Stimulated activated naive B cell treated with anti-CD40 and anti-IgM and Interleukin-4, amounts not matched to agents 10 μg/mL and 1 μg/mL and 100 μg/mL, for 72 hours (primary cell): ENCODE data around the gene TCF7L2.

ENCODE experiments used
- ATAC-seq, 2 donors: fragments of 150-1000 bp; cut with Tn5 transposase; replicated peaks; 2 replicates each; pipeline ENCODE4 v1.10.0; 2021; ENCODE audit warnings: moderate library complexity in 1 of 2
- DNase-seq: peaks from one replicate; pipeline ENCODE4 v3.0.0; 2021
- H3K27ac Mint-ChIP-seq: one replicate; pipeline ENCODE4 v1.8.0; 2022; ENCODE audit warnings: mild to moderate bottlenecking, mixed read lengths
- H3K27me3 Mint-ChIP-seq, 2 donors: one replicate each; pipeline ENCODE4 v1.8.0; 2022; ENCODE audit warnings: mixed read lengths in 2 of 2
- H3K36me3 Mint-ChIP-seq, 2 donors: one replicate each; pipeline ENCODE4 v1.8.0; 2022; ENCODE audit warnings: mixed read lengths in 2 of 2, mild to moderate bottlenecking in 1 of 2
- H3K4me1 Mint-ChIP-seq, 2 donors: one replicate each; pipeline ENCODE4 v1.8.0; 2022; ENCODE audit warnings: mixed read lengths in 2 of 2, mild to moderate bottlenecking in 1 of 2
- H3K4me3 Mint-ChIP-seq, 2 donors: one replicate each; pipeline ENCODE4 v1.8.0; 2022; ENCODE audit warnings: mild to moderate bottlenecking in 2 of 2, mixed read lengths in 2 of 2, moderate library complexity in 1 of 2
- H3K9me3 Mint-ChIP-seq, 2 donors: one replicate each; pipeline ENCODE4 v1.8.0; 2022; ENCODE audit warnings: mixed read lengths in 2 of 2, mild to moderate bottlenecking in 1 of 2

Gene TCF7L2

GRCh38 chr10:113086282-113086681 is 136.2 kb downstream of the TCF7L2 start:
- no peaks in the 10 kb centered on the region for H3K9me3 Mint-ChIP-seq
- H3K27me3 Mint-ChIP-seq = peaks cover 0 to 4% of the 10 kb centered on the region in 2 donors
- H3K4me1 Mint-ChIP-seq = no peaks in the 10 kb centered on the region
- no peak for DNase-seq
- H3K4me3 Mint-ChIP-seq = no peak overlapping the region
- H3K27ac Mint-ChIP-seq = no peak overlapping the region
- ATAC-seq = no peak
- no peaks in the 10 kb centered on the region for H3K36me3 Mint-ChIP-seq

DNA sequence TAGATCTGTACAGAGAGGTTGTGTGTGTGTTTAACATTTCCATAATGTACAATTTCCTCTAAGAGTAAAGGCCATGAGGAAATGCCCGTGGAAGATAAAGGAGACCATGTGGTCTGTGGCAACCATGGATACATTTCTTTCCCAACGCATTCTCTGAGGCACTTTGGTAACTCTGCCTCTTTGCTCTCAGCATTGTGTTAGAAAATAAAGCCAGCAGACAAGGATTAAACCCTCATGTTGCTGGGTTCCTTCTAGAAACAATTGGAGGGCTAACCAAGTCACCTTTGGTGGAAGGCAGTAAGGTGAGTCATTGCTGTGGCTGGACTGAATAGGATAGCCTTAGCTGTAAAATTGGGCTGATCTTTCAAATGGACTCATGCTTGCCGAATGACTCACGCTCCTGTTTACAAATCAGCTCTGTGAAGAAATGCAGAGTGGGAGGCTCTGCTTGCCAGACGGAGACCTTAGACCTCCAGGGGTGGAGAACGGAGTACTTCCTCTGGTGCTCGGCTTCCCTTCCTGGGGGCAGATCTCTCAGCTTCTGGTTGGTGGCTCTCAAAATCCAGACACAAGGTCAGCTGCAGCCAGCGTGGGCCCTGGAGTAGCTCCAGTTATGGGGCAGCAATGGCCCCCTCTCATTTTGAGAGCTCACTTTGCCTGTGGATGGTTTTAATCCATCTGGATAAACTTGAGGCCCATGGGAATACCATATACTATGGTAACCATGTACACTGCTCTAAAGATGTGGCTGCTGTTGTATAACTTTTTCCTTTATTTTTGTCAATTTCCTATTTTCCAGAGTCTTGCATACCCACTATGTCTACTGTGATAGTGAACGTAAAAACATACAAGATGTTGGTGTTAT is 137.3 kb downstream of the TCF7L2 start:
- H3K27ac Mint-ChIP-seq = no peak overlapping the region
- ATAC-seq = peak in 1 of 2 donors; percentile 27
- DNase-seq = no peak
- H3K9me3 Mint-ChIP-seq = no peaks in the 10 kb centered on the region
- H3K4me3 Mint-ChIP-seq = no peak overlapping the region
- no peaks in the 10 kb centered on the region for H3K36me3 Mint-ChIP-seq
- peaks cover 0 to 4% of the 10 kb centered on the region in 2 donors for H3K27me3 Mint-ChIP-seq
- H3K4me1 Mint-ChIP-seq = peaks cover 0 to 3% of the 10 kb centered on the region in 2 donors

- Mint-ChIP-seq H3K9me3 (peaks cover 2 to 4% of the 10 kb centered on the region in 2 donors), H3K27me3 (no peaks in the 10 kb centered on the region), H3K4me1 (peaks cover 3 to 4% of the 10 kb centered on the region in 2 donors), H3K36me3 (peaks cover 0 to 2% of the 10 kb centered on the region in 2 donors), H3K4me3 (no peak overlapping the region), H3K27ac (no peak overlapping the region)
- ATAC-seq (no peak), DNase-seq (no peak)
Observed at GRCh38 chr10:113088194-113088593, 138.1 kb downstream of the TCF7L2 start.

GRCh38 chr10:113089551-113089950 is 139.5 kb downstream of the TCF7L2 start:
- ATAC-seq = no peak
- Mint-ChIP-seq H3K4me1 (peaks cover 14 to 18% of the 10 kb centered on the region in 2 donors), H3K9me3 (peaks cover 10 to 11% of the 10 kb centered on the region in 2 donors), H3K27ac (no peak overlapping the region), H3K27me3 (no peaks in the 10 kb centered on the region), H3K36me3 (peaks cover 4 to 5% of the 10 kb centered on the region in 2 donors), H3K4me3 (no peak overlapping the region)
- no peak for DNase-seq

DNA sequence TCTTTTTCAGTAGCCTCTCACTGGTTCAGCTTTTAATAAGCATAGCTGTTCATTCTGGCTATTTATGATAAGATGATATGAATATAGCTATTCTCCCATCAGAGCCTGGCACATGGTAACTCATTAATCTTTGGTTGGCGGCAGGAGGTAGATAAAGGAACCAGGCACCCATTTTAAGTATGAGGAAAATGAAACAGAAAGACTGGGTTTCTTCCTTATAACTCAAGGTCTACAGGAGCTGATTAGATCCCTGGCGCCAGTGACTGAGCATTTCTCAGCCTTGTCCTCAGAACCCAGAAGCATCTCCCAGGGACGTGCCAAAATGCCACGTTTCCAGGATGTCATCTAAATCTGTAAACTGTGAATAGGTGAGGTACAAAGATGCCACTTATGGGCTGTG is 141.9 kb downstream of the TCF7L2 start:
- Mint-ChIP-seq H3K9me3 (peaks cover 10 to 16% of the 10 kb centered on the region in 2 donors), H3K27me3 (peaks cover 7 to 9% of the 10 kb centered on the region in 2 donors), H3K4me1 (peaks cover 22 to 26% of the 10 kb centered on the region in 2 donors), H3K27ac (no peak overlapping the region), H3K36me3 (peaks cover 5 to 9% of the 10 kb centered on the region in 2 donors), H3K4me3 (no peak overlapping the region)
- ATAC-seq = no peak
- DNase-seq = no peak

GRCh38 chr10:113093188-113094113 is 143.4 kb downstream of the TCF7L2 start:
- peaks cover 7 to 9% of the 10 kb centered on the region in 2 donors for H3K27me3 Mint-ChIP-seq
- peaks cover 22 to 27% of the 10 kb centered on the region in 2 donors for H3K4me1 Mint-ChIP-seq
- peak overlapping the region; percentile 9 to 36 for H3K4me3 Mint-ChIP-seq
- H3K27ac Mint-ChIP-seq = peak overlapping the region; percentile 79
- peak; percentile 71 to 80 for ATAC-seq
- peaks cover 10 to 16% of the 10 kb centered on the region in 2 donors for H3K9me3 Mint-ChIP-seq
- peaks cover 5 to 9% of the 10 kb centered on the region in 2 donors for H3K36me3 Mint-ChIP-seq
- no peak for DNase-seq

DNA sequence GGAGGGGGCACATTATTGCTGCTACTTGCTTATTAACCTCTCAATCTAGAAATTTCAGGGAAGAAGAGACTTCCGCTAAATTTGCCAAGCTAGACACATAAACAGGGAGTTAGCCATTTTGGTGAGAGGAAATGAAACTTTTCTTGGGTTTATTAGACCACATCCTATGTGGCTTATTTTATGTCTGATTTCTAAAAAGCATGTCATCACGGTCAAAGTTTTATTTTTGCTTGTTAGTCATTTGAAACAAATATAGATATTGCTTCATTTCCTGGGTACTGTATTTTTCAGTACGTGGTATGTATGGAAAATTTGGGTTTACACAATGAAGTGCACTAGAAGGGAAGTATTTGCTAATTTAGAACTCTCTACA is 144.1 kb downstream of the TCF7L2 start:
- no peak for DNase-seq
- Mint-ChIP-seq H3K27ac (peak overlapping the region; percentile 79), H3K4me1 (peaks cover 22 to 27% of the 10 kb centered on the region in 2 donors)

GRCh38 chr10:113095419-113096127 is 145.5 kb downstream of the TCF7L2 start:
- Mint-ChIP-seq H3K36me3 (peaks cover 5 to 9% of the 10 kb centered on the region in 2 donors), H3K4me1 (peaks cover 22 to 27% of the 10 kb centered on the region in 2 donors), H3K27ac (no peak overlapping the region), H3K9me3 (peaks cover 10 to 16% of the 10 kb centered on the region in 2 donors), H3K4me3 (no peak overlapping the region), H3K27me3 (peaks cover 9 to 21% of the 10 kb centered on the region in 2 donors)
- ATAC-seq (no peak), DNase-seq (no peak)

More for the DNA sequence above, 144.1 kb downstream of the TCF7L2 start:
- Mint-ChIP-seq H3K4me3 (peak overlapping the region; percentile 9 to 36), H3K9me3 (peaks cover 10 to 16% of the 10 kb centered on the region in 2 donors), H3K27me3 (peaks cover 9% of the 10 kb centered on the region in 2 donors), H3K36me3 (peaks cover 5 to 9% of the 10 kb centered on the region in 2 donors)
- ATAC-seq = peak; percentile 91 to 92

GRCh38 chr10:113096128-113096996 is 146.3 kb downstream of the TCF7L2 start:
- peaks cover 10 to 16% of the 10 kb centered on the region in 2 donors for H3K9me3 Mint-ChIP-seq
- no peak overlapping the region for H3K27ac Mint-ChIP-seq

GRCh38 chr10:113097036-113097435 is 147.0 kb downstream of the TCF7L2 start:
- H3K9me3 Mint-ChIP-seq = peaks cover 10 to 16% of the 10 kb centered on the region in 2 donors
- ATAC-seq (no peak), DNase-seq (no peak)
- H3K4me1 Mint-ChIP-seq = peaks cover 22 to 27% of the 10 kb centered on the region in 2 donors
- H3K36me3 Mint-ChIP-seq = peaks cover 5 to 9% of the 10 kb centered on the region in 2 donors
- no peak overlapping the region for H3K27ac Mint-ChIP-seq
- no peak overlapping the region for H3K4me3 Mint-ChIP-seq
- peaks cover 9 to 21% of the 10 kb centered on the region in 2 donors for H3K27me3 Mint-ChIP-seq

More at GRCh38 chr10:113096128-113096996, 146.3 kb downstream of the TCF7L2 start:
- H3K4me1 Mint-ChIP-seq = peaks cover 22 to 27% of the 10 kb centered on the region in 2 donors
- H3K27me3 Mint-ChIP-seq = peaks cover 9 to 21% of the 10 kb centered on the region in 2 donors
- no peak for DNase-seq
- H3K36me3 Mint-ChIP-seq = peaks cover 5 to 9% of the 10 kb centered on the region in 2 donors
- H3K4me3 Mint-ChIP-seq = no peak overlapping the region
- ATAC-seq = no peak

- Mint-ChIP-seq H3K4me1 (peaks cover 4 to 12% of the 10 kb centered on the region in 2 donors), H3K36me3 (peaks cover 0 to 6% of the 10 kb centered on the region in 2 donors), H3K27me3 (peaks cover 9 to 21% of the 10 kb centered on the region in 2 donors), H3K9me3 (peaks cover 0 to 5% of the 10 kb centered on the region in 2 donors), H3K4me3 (no peak overlapping the region), H3K27ac (no peak overlapping the region)
- ATAC-seq (no peak), DNase-seq (no peak)
Observed at GRCh38 chr10:113099431-113100183, 149.6 kb downstream of the TCF7L2 start.

- peaks cover 9 to 21% of the 10 kb centered on the region in 2 donors for H3K27me3 Mint-ChIP-seq
- H3K36me3 Mint-ChIP-seq = peaks cover 0 to 6% of the 10 kb centered on the region in 2 donors
- H3K4me1 Mint-ChIP-seq = peaks cover 0 to 9% of the 10 kb centered on the region in 2 donors
- no peak overlapping the region for H3K27ac Mint-ChIP-seq
- ATAC-seq (no peak), DNase-seq (no peak)
- no peak overlapping the region for H3K4me3 Mint-ChIP-seq
- H3K9me3 Mint-ChIP-seq = peaks cover 0 to 5% of the 10 kb centered on the region in 2 donors
Observed at GRCh38 chr10:113100281-113100680, 150.2 kb downstream of the TCF7L2 start.
